ENCODE data around the gene FRS2. TPM values are rescaled to one million over a fixed set of nuclear protein-coding genes. Genes with fewer than 3 reads are reported as not detected.

The FRS2 gene
- total RNA-seq, 4 donors from 2014 or later = 22.6 to 42.0 (median 29.2) TPM

GRCh38 chr12:69517406-69517805, 47.2 kb downstream of the FRS2 start:
- intact Hi-C loops (cut with DNase I) = no loop called here
- H3K36me3 ChIP-seq = no peaks in the 10 kb centered on the region
- no peak overlapping the region for H3K4me3 ChIP-seq
- H3K27ac ChIP-seq = no peak overlapping the region
- DNase-seq = no peak
- WGBS, 2 donors = 81 to 83% methylated on average over 2 of the region's 2 CpGs
- H3K27me3 ChIP-seq = no peaks in the 10 kb centered on the region
- TF ChIP-seq CTCF (IDR thresholded peaks at IDR 0.05) (no peak), POLR2A (IDR thresholded peaks at IDR 0.05) (no peak)
- H3K4me1 ChIP-seq = peaks cover 0 to 23% (median 4%) of the 10 kb centered on the region in 3 donors
- no peaks in the 10 kb centered on the region for H3K9me3 ChIP-seq

GRCh38 chr12:69519871-69520270, 49.7 kb downstream of the FRS2 start:
- Histone ChIP-seq H3K4me3 (no peak overlapping the region), H3K27ac (no peak overlapping the region), H3K36me3 (no peaks in the 10 kb centered on the region), H3K4me1 (peaks cover 0 to 6% (median 3%) of the 10 kb centered on the region in 3 donors), H3K27me3 (no peaks in the 10 kb centered on the region), H3K9me3 (no peaks in the 10 kb centered on the region)
- intact Hi-C loops (cut with DNase I) = no loop called here
- TF ChIP-seq CTCF (IDR thresholded peaks at IDR 0.05) (no peak), POLR2A (IDR thresholded peaks at IDR 0.05) (no peak)
- 73 to 86% methylated on average over 7 of the region's 7 CpGs for WGBS, 2 donors
- DNase-seq = no peak

GRCh38 chr12:69523433-69524330, 53.5 kb downstream of the FRS2 start:
- 94% methylated on average over 7 to 10 of the region's 11 CpGs for WGBS, 2 donors
- intact Hi-C loops (cut with DNase I) = no loop called here
- Histone ChIP-seq H3K9me3 (no peaks in the 10 kb centered on the region), H3K4me1 (peaks cover 0 to 22% (median 3%) of the 10 kb centered on the region in 3 donors), H3K27me3 (no peaks in the 10 kb centered on the region), H3K36me3 (no peaks in the 10 kb centered on the region), H3K4me3 (no peak overlapping the region), H3K27ac (no peak overlapping the region)
- no peak for DNase-seq
- TF ChIP-seq POLR2A (IDR thresholded peaks at IDR 0.05) = no peak
- no peak for TF ChIP-seq CTCF (IDR thresholded peaks at IDR 0.05)

- H3K4me3 ChIP-seq = no peak overlapping the region
- WGBS, 2 donors = 83 to 100% methylated on average over 1 to 2 of the region's 2 CpGs
- intact Hi-C loops (cut with DNase I) = no loop called here
- H3K27me3 ChIP-seq = no peaks in the 10 kb centered on the region
- no peak for TF ChIP-seq CTCF (IDR thresholded peaks at IDR 0.05)
- no peak for TF ChIP-seq POLR2A (IDR thresholded peaks at IDR 0.05)
- H3K9me3 ChIP-seq = no peaks in the 10 kb centered on the region
- no peak overlapping the region for H3K27ac ChIP-seq
- peaks cover 3 to 24% (median 4%) of the 10 kb centered on the region in 3 donors for H3K4me1 ChIP-seq
- H3K36me3 ChIP-seq = no peaks in the 10 kb centered on the region
- DNase-seq = no peak
These were observed 54.1 kb downstream of the FRS2 start for GRCh38 chr12:69524331-69524630.

GRCh38 chr12:69524755-69525469, 54.7 kb downstream of the FRS2 start:
- no peak for TF ChIP-seq CTCF (IDR thresholded peaks at IDR 0.05)
- TF ChIP-seq POLR2A (IDR thresholded peaks at IDR 0.05) = no peak
- WGBS, 2 donors = 93 to 97% methylated on average over 2 of the region's 2 CpGs
- no peak overlapping the region for H3K4me3 ChIP-seq
- no peak overlapping the region for H3K27ac ChIP-seq
- DNase-seq = no peak
- H3K36me3 ChIP-seq = no peaks in the 10 kb centered on the region
- intact Hi-C loops (cut with DNase I) = no loop called here
- H3K4me1 ChIP-seq = peaks cover 3 to 24% (median 4%) of the 10 kb centered on the region in 3 donors
- no peaks in the 10 kb centered on the region for H3K27me3 ChIP-seq
- no peaks in the 10 kb centered on the region for H3K9me3 ChIP-seq

Data from esophagus squamous epithelium (tissue), 5 donors.